DND-41 (cell line): ENCODE data around the gene TMEM94.

Source experiments
- EZH2 ChIP-seq: IDR thresholded peaks from 3 replicates; pipeline ENCODE4 v1.6.1; 2012; ENCODE audit warnings: borderline replicate concordance, low read depth, mild to moderate bottlenecking, moderate library complexity, low read length, inconsistent platforms; ENCODE audit not compliant: severe bottlenecking
- TF ChIP-seq, protein P1 (sequence below): IDR thresholded peaks from 2 replicates; pipeline ENCODE4 v1.5.1; 2012; ENCODE audit warnings: borderline replicate concordance, low read length, moderate library complexity, mild to moderate bottlenecking; ENCODE audit not compliant: poor library complexity, severe bottlenecking; ENCODE audit errors: extremely low read depth

DNA sequence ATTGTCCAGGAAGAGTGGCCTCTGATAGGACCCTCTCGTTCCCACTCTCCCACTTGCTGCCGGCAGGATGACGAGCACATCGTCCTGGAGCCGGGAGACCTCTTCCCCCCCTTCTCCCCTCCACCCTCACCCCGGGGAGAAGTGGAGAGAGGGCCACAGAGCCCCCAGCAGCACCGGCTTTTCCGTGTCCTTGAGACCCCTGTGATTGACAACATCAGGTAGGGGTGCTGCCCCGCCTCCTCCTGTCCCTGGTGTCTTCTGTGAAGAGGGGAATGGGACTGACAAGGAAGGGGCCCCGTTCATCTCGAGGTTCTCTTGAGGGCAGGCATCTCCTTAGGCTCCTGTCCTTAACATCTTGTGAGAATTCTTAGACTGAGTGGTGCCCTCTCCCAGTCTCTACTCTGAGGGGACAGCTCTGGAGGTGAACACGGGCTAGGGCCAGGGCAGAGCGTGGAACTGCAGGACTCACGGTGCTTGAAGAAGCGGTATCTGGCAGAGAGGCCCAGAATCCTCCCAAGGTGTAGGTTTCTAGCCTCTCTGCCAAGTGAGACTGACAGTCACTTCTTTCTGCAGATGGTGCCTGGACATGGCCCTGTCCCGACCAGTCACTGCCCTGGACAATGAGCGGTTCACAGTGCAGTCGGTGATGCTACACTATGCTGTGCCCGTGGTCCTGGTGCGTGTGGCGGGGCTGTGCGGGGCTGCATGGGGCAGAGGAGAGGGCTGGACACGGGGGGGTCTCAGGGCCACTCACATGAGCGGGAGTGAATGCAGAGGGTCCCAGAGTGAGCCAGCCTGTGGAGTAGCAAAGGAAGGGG lies 32.5 kb downstream of the TMEM94 start:
- TF ChIP-seq, protein P1, sequence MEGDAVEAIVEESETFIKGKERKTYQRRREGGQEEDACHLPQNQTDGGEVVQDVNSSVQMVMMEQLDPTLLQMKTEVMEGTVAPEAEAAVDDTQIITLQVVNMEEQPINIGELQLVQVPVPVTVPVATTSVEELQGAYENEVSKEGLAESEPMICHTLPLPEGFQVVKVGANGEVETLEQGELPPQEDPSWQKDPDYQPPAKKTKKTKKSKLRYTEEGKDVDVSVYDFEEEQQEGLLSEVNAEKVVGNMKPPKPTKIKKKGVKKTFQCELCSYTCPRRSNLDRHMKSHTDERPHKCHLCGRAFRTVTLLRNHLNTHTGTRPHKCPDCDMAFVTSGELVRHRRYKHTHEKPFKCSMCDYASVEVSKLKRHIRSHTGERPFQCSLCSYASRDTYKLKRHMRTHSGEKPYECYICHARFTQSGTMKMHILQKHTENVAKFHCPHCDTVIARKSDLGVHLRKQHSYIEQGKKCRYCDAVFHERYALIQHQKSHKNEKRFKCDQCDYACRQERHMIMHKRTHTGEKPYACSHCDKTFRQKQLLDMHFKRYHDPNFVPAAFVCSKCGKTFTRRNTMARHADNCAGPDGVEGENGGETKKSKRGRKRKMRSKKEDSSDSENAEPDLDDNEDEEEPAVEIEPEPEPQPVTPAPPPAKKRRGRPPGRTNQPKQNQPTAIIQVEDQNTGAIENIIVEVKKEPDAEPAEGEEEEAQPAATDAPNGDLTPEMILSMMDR, result no peak
- TF ChIP-seq EZH2, result no peak
